NCI-H226 (cell line): ENCODE results near the gene OR2T35.

Source experiments
- DNase-seq: peaks from one replicate; pipeline ENCODE4 v3.0.0-alpha.2; 2015

The OR2T35 gene

DNA sequence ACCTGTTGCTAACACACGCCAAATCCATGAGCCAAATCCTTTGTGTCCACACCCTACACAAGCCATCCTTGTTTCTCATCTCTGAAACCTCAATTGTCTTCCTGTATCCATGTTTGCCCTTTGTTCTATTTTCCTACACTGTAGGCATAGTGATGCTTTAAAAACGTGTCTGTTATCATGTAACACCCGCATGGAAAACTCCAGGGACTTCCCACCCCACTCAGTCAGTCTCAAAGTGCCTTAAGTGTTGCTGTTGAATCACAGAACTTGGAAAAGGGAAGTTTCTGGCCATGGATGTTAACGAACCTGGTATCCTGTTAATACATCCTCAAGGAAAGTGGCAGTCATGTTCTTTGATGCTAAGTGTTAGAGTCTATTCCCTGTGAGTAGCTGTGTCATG, 19.9 kb downstream of the OR2T35 start:
- no peak for DNase-seq

DNA sequence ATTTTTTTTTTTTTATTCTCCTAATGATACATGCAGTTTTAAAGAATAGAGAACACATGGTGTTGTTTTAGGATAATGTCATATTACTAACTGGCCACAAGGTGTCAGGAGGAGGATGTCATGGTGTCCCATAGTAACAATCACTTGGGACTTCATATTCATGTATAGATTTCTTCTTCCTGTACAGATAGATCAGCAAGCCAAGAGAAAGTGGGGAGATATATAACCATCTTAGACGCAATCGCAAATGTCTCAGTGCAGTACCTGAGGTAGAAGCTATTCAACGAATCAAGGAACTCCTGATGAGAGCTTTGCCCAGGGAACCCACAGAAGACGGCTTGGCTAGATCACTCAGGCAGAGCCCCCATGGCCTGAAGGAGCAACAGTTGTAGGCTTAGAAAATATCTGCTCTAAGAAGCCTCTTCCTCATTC, 22.5 kb downstream of the OR2T35 start:
- no peak for DNase-seq

DNA sequence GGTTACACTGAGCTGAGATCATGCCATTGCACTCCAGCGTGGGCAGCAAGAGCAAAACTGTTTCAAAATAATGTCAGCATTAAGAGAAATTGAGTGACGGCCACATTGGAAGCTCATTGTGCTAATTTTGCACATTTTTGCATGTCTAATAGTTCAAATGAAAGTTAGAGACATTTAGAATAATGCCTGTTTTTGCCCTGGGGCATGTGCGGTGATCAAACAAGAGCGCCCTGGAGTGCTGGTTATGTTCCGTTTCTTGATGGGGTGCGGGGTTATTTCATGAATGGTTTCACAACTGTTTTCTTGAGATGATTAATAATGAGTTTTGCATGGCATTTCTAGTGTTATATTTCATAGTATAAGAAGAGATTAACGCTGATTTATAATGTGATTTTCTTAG, 23.3 kb downstream of the OR2T35 start:
- no peak for DNase-seq

DNA sequence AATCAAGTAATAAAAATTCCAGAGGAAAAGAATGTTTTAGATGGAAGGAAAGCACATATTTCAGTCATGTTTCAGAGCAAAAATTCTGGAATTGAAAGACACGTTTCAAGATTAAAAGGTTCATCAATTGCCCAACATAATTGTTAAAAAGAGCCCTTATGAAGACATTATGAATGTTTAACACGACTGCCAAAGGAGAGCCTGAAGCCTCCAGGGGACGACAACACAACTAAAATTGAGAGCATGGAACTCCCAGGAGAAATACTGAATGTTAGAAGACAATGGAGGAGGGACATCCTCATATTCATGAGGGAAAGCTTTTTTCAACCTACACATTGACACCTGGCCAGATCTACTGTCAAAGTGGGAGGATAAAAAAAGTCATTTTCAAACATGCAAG, 26.2 kb downstream of the OR2T35 start:
- DNase-seq: peak; percentile 17

DNA sequence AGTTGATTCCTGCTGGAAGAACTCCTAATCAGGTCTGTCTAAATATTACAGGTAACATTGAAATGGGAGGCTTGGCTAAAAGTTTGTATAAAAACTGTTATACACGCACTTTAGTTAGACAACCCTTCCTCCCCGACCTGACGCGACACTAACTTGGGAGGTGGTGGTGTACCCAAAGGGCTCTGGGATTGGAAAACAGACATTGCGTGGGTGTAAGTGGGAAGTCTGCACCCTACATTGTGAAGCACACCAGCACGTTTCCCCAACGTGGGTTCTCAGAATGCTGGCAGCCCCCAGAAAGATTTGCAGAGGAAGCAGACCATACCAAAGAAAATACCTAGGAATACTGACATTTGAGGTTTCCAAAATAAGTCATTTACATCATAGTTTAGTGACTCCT, 27.0 kb downstream of the OR2T35 start:
- DNase-seq: no peak

DNA sequence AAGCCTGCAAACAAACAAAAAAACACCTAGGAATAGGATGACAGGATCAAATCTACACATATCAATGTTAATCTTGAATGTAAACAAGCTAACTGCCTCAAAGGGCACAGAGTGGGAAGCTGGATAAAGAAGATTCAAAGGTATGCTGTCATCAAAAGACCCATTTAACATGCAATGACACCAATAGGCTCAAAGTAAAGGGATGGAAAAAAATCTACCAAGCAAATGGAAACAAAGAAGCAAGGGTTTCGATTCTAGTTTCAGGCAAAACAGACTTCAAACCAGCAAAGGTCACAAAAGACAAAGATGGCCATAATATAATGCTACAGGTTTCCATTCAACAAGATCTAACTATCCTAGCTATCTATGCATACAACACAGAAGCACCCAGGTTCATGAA, 31.3 kb downstream of the OR2T35 start:
- DNase-seq: no peak

DNA sequence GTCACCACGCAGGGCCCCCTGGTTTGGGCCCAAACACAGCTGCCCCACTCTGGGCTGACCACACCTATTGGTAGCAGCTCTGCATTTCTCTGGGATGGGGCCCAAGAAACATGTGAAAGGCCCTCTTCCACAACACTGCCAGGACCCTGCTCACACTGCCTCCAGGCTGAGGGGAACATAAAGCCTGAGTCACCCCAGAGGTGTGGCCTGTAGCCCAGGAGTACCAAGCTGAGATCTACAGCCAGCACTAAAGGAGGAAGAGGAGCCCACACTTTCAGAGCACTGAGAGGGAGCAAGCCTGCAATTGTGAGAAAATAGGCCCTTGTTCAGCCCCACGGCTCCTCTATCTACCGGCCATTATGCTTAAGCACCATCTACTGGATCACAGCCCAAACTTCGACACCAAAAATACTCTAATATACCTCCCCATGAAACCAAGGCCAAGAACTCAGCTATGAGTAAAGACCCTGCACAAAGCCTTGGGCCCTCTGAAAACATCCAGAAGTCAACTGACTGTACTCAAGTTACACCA, 33.1 kb downstream of the OR2T35 start:
- DNase-seq: no peak

DNA sequence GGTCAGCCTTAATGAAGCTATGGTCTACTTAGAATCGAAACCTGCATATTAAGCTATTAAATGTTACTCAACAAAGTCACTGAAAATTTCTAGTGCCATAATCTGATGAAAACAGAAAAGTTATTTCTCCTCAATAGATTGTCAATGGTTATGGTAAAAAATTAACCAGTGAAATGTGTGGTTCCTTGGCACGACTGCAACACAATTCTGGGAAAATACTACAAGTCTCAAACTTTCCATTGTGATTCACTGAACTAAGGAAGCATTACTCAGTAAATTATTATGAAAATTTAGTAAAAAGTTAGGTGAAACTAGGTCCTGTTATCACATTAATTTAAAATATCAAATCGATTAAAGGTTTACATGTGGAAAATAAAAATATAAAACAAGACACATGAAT, 34.8 kb downstream of the OR2T35 start:
- no peak for DNase-seq

DNA sequence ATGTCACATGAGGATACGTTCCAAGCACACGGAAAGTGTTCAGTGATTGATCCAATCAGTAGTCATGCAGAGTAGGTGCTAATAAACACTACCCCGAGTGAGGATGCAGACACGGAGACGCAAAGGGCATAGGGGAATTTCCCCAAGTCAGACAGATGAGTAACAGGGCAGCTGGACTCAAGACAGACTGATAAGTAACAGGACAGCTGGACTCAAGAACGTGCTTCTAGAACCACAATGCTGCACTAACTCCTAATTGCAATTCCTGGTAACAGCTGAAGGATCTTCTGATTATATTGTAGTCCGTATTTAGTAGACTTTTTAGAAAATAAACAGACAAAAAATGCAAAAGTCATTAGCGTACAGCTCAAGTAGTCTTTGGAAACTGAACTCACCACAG, 45.7 kb downstream of the OR2T35 start:
- no peak for DNase-seq

DNA sequence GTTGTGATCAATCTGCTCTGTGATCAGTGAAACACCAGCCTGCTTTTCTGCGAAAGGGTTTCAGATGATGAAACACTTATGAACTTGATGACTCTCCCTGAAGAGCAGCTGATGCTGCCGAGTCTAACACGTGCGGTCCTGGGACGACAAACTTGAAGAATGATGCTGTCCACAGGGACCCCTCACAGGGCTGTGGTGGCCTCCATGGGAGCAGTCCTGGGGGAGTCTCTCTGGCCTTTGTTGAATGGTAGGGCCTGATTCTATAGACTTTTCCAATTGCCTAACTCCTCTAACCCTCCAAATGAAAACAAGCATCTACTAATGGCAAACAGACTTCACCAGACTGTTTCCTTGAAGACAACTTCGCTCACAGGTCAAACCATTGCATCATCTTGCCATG, 47.5 kb downstream of the OR2T35 start, which contains the start of gene OR2T10:
Gene OR2T10 (minus strand): TSS at position 112 of the 400 bp plus-strand sequence. CDS start 3,932 bp downstream, outside the sequence.
- DNase-seq: no peak

DNA sequence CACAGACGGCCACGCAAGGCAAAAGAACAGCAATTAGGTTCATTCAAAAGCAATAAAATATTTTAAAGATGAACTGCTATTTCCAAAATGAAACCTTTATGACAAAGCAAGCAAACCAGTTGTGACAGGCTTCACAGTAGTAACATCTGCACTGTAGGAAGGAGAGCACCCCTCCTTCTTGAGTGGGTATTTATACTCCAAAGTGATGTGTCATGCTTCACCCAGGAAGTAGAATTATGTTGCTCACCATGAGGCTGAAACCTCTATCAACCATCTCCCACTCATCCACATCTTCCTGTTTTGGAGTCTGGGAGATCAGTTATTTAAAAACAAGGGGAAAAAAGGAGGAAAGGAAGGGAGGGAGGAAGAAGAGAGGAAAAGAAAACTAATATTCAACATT, 48.5 kb downstream of the OR2T35 start:
- no peak for DNase-seq

DNA sequence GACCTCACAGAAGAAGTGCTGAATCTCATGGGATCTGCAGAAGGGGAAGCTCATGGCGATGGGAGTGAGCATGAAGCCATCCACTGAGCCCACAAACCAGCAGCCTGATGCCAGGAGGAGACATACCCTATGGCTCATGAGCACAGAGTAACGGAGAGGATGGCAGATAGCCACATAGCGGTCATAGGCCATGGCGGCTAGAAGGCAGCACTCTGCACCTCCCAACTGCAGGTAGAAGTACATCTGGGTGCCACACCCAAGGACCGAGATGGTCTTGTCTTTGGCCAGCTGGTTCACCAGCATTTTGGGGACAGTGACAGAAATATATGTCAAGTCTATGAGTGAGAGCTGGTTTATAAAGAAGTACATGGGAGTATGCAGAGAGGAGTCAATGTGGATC, 51.9 kb downstream of the OR2T35 start:
- DNase-seq: no peak

DNA sequence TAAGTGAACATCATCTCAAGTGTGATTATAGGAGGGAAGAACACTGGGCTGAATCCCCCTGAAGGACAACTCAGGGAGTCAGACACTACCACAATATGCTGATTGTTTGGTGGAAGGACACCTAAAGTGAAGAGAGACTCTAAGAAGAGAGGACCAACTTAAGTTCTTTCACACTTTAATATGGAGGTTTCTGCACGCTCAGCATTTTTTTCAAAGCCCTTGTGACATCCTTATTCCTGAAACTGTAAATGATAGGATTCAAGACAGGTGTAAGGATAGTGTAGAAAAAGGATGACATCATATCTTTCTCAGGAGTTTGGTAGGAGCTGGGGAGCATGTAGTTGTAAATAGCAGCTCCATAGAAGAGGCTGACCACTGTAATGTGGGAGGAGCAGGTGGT, 52.4 kb downstream of the OR2T35 start:
- no peak for DNase-seq

DNA sequence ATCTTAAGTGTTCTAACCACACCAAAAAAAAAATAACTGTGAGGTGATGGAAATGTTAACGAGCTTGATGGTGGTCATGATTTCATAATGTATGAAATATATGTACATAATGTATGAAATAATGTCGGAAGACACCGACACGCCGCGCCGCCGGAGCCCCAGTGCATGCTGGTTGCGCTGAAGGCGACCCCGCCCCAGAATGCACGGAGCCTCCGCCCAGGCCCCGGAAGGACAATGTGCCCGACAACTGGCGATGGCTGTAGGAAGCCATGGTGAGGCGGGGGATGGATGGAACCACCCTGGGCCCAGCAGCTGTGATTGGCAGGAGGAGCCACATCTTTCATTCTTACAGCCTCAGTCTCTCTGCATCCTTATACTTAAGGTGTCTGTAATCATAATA, 55.0 kb downstream of the OR2T35 start:
- no peak for DNase-seq

DNA sequence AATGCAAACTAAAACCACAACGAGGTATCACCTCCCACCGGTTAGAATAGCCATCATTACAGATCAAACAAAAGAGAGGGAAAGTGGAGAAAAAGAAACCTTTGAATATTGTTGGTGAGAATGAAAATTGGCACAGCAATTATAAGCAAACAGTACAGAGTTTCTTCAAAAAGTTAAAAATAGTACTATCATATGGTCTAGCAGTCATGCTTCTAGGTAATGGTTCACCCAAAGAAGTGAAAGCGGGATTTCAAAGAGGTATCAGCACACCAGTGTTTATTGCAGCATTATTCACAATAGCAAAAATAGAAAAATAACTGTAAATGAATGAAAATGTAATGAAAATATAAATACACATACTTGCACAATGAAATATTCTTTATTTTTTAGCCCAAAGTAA, 55.7 kb downstream of the OR2T35 start:
- no peak for DNase-seq
